ACC112 (cell line): ENCODE data around the gene POFUT2.
A peak's percentile ranks its signal among the peaks of the same experiment; 100 is the strongest.

Source experiments
- H2AFZ ChIP-seq: fragments of 200-600 bp; sonication (generic); one replicate; pipeline ENCODE4 v1.6.0; 2017; ENCODE audit warnings: antibody characterized with exemption, low read length; ENCODE audit not compliant: unreplicated experiment
- H3K27ac ChIP-seq: fragments of 200-600 bp; sonication (generic); 2 replicates; pipeline ENCODE4 v1.5.1; 2014; ENCODE audit warnings: low read depth, mild to moderate bottlenecking, antibody characterized with exemption, low read length, moderate library complexity
- H3K27me3 ChIP-seq: fragments of 200-600 bp; sonication (generic); 2 replicates; pipeline ENCODE4 v1.6.1; 2014; ENCODE audit warnings: mild to moderate bottlenecking, antibody characterized with exemption, low read length, moderate library complexity, mixed read lengths; ENCODE audit not compliant: insufficient read depth
- H3K36me3 ChIP-seq: fragments of 200-600 bp; sonication (generic); 2 replicates; pipeline ENCODE4 v1.6.1; 2016; ENCODE audit warnings: mild to moderate bottlenecking, antibody characterized with exemption, low read length, moderate library complexity, mixed read lengths; ENCODE audit not compliant: insufficient read depth
- H3K4me1 ChIP-seq: fragments of 200-600 bp; sonication (generic); one replicate; pipeline ENCODE4 v1.6.1; 2016; ENCODE audit warnings: low read length, mixed read lengths; ENCODE audit not compliant: insufficient read depth, unreplicated experiment, control insufficient read depth
- H3K4me3 ChIP-seq: fragments of 200-600 bp; sonication (generic); 2 replicates; pipeline ENCODE4 v1.5.1; 2014; ENCODE audit warnings: mild to moderate bottlenecking, low read depth, low read length
- H3K79me2 ChIP-seq: fragments of 200-600 bp; sonication (generic); one replicate; pipeline ENCODE4 v1.6.0; 2016; ENCODE audit warnings: low read length; ENCODE audit not compliant: control insufficient read depth, unreplicated experiment, insufficient read depth

Gene POFUT2

GRCh38 chr21:45302082-45303061, 14.7 kb upstream of the POFUT2 start:
- no peak overlapping the region for H3K4me3 ChIP-seq
- H3K4me1 ChIP-seq: peaks cover 10% of the 10 kb centered on the region
- H3K27me3 ChIP-seq: no peaks in the 10 kb centered on the region
- H2AFZ ChIP-seq: no peak overlapping the region
- no peak overlapping the region for H3K27ac ChIP-seq
- H3K79me2 ChIP-seq: no peaks in the 10 kb centered on the region
- no peaks in the 10 kb centered on the region for H3K36me3 ChIP-seq

- Histone ChIP-seq H3K4me1 (peaks cover 3% of the 10 kb centered on the region), H3K27me3 (no peaks in the 10 kb centered on the region), H3K27ac (no peak overlapping the region), H3K36me3 (peaks cover 3% of the 10 kb centered on the region; the same call in 1 of the 2 replicates), H3K79me2 (no peaks in the 10 kb centered on the region), H3K4me3 (no peak overlapping the region), H2AFZ (no peak overlapping the region)
These were observed 13.9 kb upstream of the POFUT2 start for GRCh38 chr21:45301521-45302081.

GRCh38 chr21:45300786-45301520, 13.3 kb upstream of the POFUT2 start:
- Histone ChIP-seq H3K27ac (no peak overlapping the region), H2AFZ (no peak overlapping the region), H3K4me3 (no peak overlapping the region), H3K27me3 (no peaks in the 10 kb centered on the region), H3K4me1 (no peaks in the 10 kb centered on the region), H3K36me3 (peaks cover 9% of the 10 kb centered on the region; the same call in 1 of the 2 replicates), H3K79me2 (no peaks in the 10 kb centered on the region)

- H3K79me2 ChIP-seq: peaks cover 6% of the 10 kb centered on the region
- peaks cover 7% of the 10 kb centered on the region for H3K4me1 ChIP-seq
- no peak overlapping the region for H3K4me3 ChIP-seq
- peaks cover 14% of the 10 kb centered on the region; the same call in 1 of the 2 replicates for H3K36me3 ChIP-seq
- no peaks in the 10 kb centered on the region for H3K27me3 ChIP-seq
- H3K27ac ChIP-seq: no peak overlapping the region
- no peak overlapping the region for H2AFZ ChIP-seq
These were observed 12.4 kb upstream of the POFUT2 start for GRCh38 chr21:45299864-45300785.

- Histone ChIP-seq H3K79me2 (peaks cover 8% of the 10 kb centered on the region), H3K4me1 (peaks cover 14% of the 10 kb centered on the region), H3K27ac (no peak overlapping the region), H3K4me3 (no peak overlapping the region), H3K27me3 (no peaks in the 10 kb centered on the region), H2AFZ (no peak overlapping the region), H3K36me3 (peaks cover 14% of the 10 kb centered on the region; the same call in 1 of the 2 replicates)
These were observed 11.6 kb upstream of the POFUT2 start for GRCh38 chr21:45299026-45299863.

- peaks cover 28% of the 10 kb centered on the region for H3K4me1 ChIP-seq
- no peaks in the 10 kb centered on the region for H3K27me3 ChIP-seq
- H3K4me3 ChIP-seq: no peak overlapping the region
- no peak overlapping the region for H3K27ac ChIP-seq
- no peak overlapping the region for H2AFZ ChIP-seq
- peaks cover 8% of the 10 kb centered on the region for H3K79me2 ChIP-seq
- peaks cover 14% of the 10 kb centered on the region; the same call in 1 of the 2 replicates for H3K36me3 ChIP-seq
These were observed 10.2 kb upstream of the POFUT2 start for GRCh38 chr21:45297869-45298268.

GRCh38 chr21:45297329-45297728, 9.6 kb upstream of the POFUT2 start:
- H2AFZ ChIP-seq: no peak overlapping the region
- H3K79me2 ChIP-seq: peaks cover 8% of the 10 kb centered on the region
- H3K4me1 ChIP-seq: peaks cover 31% of the 10 kb centered on the region
- H3K4me3 ChIP-seq: no peak overlapping the region
- H3K36me3 ChIP-seq: peaks cover 14% of the 10 kb centered on the region; the same call in 1 of the 2 replicates
- H3K27ac ChIP-seq: no peak overlapping the region
- H3K27me3 ChIP-seq: no peaks in the 10 kb centered on the region

GRCh38 chr21:45296638-45297037, 8.9 kb upstream of the POFUT2 start:
- no peak overlapping the region for H2AFZ ChIP-seq
- peaks cover 31% of the 10 kb centered on the region for H3K4me1 ChIP-seq
- peaks cover 8% of the 10 kb centered on the region for H3K79me2 ChIP-seq
- H3K36me3 ChIP-seq: peaks cover 14% of the 10 kb centered on the region; the same call in 1 of the 2 replicates
- H3K27me3 ChIP-seq: no peaks in the 10 kb centered on the region
- H3K4me3 ChIP-seq: no peak overlapping the region
- H3K27ac ChIP-seq: peak overlapping the region; percentile 98; the same call in 1 of the 2 replicates

GRCh38 chr21:45295576-45296365, 8.1 kb upstream of the POFUT2 start:
- no peaks in the 10 kb centered on the region for H3K27me3 ChIP-seq
- H3K36me3 ChIP-seq: peaks cover 14% of the 10 kb centered on the region; the same call in 1 of the 2 replicates
- H3K4me3 ChIP-seq: no peak overlapping the region
- H3K4me1 ChIP-seq: peaks cover 31% of the 10 kb centered on the region
- peak overlapping the region; percentile 98; the same call in 1 of the 2 replicates for H3K27ac ChIP-seq
- peaks cover 8% of the 10 kb centered on the region for H3K79me2 ChIP-seq
- no peak overlapping the region for H2AFZ ChIP-seq
